Thoracic aorta endothelial cell (primary cell): Measurements from ENCODE around the gene PPOX. TPM values are rescaled to one million over a fixed set of nuclear protein-coding genes. Genes with fewer than 3 reads are reported as not detected.

ENCODE experiments used
- small RNA-seq: library from RNA; depleted of rRNA; stranded (forward); fragments of <200 nt; gene quantifications from one replicate; pipeline ENCODE3, GENCODE V24; 2012
- total RNA-seq: library from RNA; depleted of rRNA; stranded (reverse); fragments of >200 nt; gene quantifications from 2 replicates; pipeline ENCODE4 v1.2.3, GENCODE V29; 2012

Gene PPOX
- total RNA-seq, result 11.6 and 16.4 TPM in 2 replicates

GRCh38 chr1:161165742-161166668, at the start of gene PPOX:
TSS of gene PPOX (plus strand) at chr1:161166426. CDS start at chr1:161166848, 422 bp downstream.

GRCh38 chr1:161117759-161118581, 48.3 kb upstream of the PPOX start, which contains the start of the genes NIT1 and PFDN2:
TSS of gene NIT1 (plus strand) at chr1:161118105. CDS start at chr1:161118177, 72 bp downstream.
TSS of gene PFDN2 (minus strand) at chr1:161118037. CDS start at chr1:161118026, 11 bp downstream.

GRCh38 chr1:161132410-161133219, 33.6 kb upstream of the PPOX start, which contains the start of gene DEDD:
TSS of gene DEDD (minus strand) at chr1:161132667. CDS start at chr1:161124462, 8,205 bp downstream.

GRCh38 chr1:161153682-161154337, 12.4 kb upstream of the PPOX start, which contains the start of gene UFC1:
TSS of gene UFC1 (plus strand) at chr1:161153978. CDS start at chr1:161153998, 20 bp downstream.

GRCh38 chr1:161159087-161159912, 6.9 kb upstream of the PPOX start, which contains the start of gene USP21:
TSS of gene USP21 (plus strand) at chr1:161159500. CDS start at chr1:161160641, 1,141 bp downstream.

GRCh38 chr1:161177112-161177935, 11.1 kb downstream of the PPOX start, which contains the start of gene B4GALT3:
TSS of gene B4GALT3 (minus strand) at chr1:161177507. CDS start at chr1:161176060, 1,447 bp downstream.

GRCh38 chr1:161198897-161199431, 32.7 kb downstream of the PPOX start, which contains the start of gene ADAMTS4:
TSS of gene ADAMTS4 (minus strand) at chr1:161199054. CDS start at chr1:161198627, 427 bp downstream.

GRCh38 chr1:161201836-161202712, 35.8 kb downstream of the PPOX start, which contains the start of gene NDUFS2:
TSS of gene NDUFS2 (plus strand) at chr1:161202367. CDS start at chr1:161202386, 19 bp downstream.

GRCh38 chr1:161215076-161215475, 48.9 kb downstream of the PPOX start, which contains the start of gene FCER1G:
TSS of gene FCER1G (plus strand) at chr1:161215295. CDS start at chr1:161215322, 27 bp downstream.

Small RNA genes lying within 50 kb of the gene (small RNA-seq; reads per million reads assigned to genes)
- not detected for gene RF01225

Other genes with a start within 250 kb of the PPOX start
- gene ITLN2, start 211.6 kb upstream of the PPOX start, total RNA-seq, result 0.27 TPM in 1 of 2 replicates, not detected in the other
- 110 and 113 TPM in 2 replicates for gene F11R, start 145.3 kb upstream of the PPOX start, total RNA-seq
- 7.4 and 50.5 TPM in 2 replicates for gene TSTD1, start 127.5 kb upstream of the PPOX start, total RNA-seq
- gene USF1, start 120.4 kb upstream of the PPOX start, total RNA-seq, result 53.0 and 54.7 TPM in 2 replicates
- not detected in 2 replicates for gene ARHGAP30, start 96.5 kb upstream of the PPOX start, total RNA-seq
- gene NECTIN4, start 76.9 kb upstream of the PPOX start, total RNA-seq, result 0.14 and 0.40 TPM in 2 replicates
- gene KLHDC9, start 68.1 kb upstream of the PPOX start, total RNA-seq, result 0.79 and 0.80 TPM in 2 replicates
- 54.3 and 55.2 TPM in 2 replicates for gene PFDN2, start 48.4 kb upstream of the PPOX start, total RNA-seq
- gene NIT1, start 48.3 kb upstream of the PPOX start, total RNA-seq, result 17.6 and 18.9 TPM in 2 replicates
- 28.6 and 31.4 TPM in 2 replicates for gene DEDD, start 33.8 kb upstream of the PPOX start, total RNA-seq
- 95.0 and 102 TPM in 2 replicates for gene UFC1, start 12.4 kb upstream of the PPOX start, total RNA-seq
- gene USP21, start 6.9 kb upstream of the PPOX start, total RNA-seq, result 8.1 and 9.5 TPM in 2 replicates
- gene B4GALT3, start 11.1 kb downstream of the PPOX start, total RNA-seq, result 25.7 and 31.5 TPM in 2 replicates
- gene ADAMTS4, start 32.6 kb downstream of the PPOX start, total RNA-seq, result 35.9 and 90.2 TPM in 2 replicates
- 109 and 111 TPM in 2 replicates for gene NDUFS2, start 35.9 kb downstream of the PPOX start, total RNA-seq
- gene FCER1G, start 48.9 kb downstream of the PPOX start, total RNA-seq, result not detected in 2 replicates
- not detected in 2 replicates for gene APOA2, start 57.2 kb downstream of the PPOX start, total RNA-seq
- 12.6 and 14.9 TPM in 2 replicates for gene TOMM40L, start 59.6 kb downstream of the PPOX start, total RNA-seq
- not detected in 2 replicates for gene NR1I3, start 71.8 kb downstream of the PPOX start, total RNA-seq
- gene PCP4L1, start 92.3 kb downstream of the PPOX start, total RNA-seq, result not detected in 2 replicates
- 1.2 and 1.3 TPM in 2 replicates for gene MPZ, start 143.5 kb downstream of the PPOX start, total RNA-seq
- gene SDHC, start 148.0 kb downstream of the PPOX start, total RNA-seq, result 33.9 and 45.9 TPM in 2 replicates
- not detected in 2 replicates for gene CFAP126, start 201.4 kb downstream of the PPOX start, total RNA-seq